ENCODE data around the gene SLC31A1.

SLC31A1 gene

DNA sequence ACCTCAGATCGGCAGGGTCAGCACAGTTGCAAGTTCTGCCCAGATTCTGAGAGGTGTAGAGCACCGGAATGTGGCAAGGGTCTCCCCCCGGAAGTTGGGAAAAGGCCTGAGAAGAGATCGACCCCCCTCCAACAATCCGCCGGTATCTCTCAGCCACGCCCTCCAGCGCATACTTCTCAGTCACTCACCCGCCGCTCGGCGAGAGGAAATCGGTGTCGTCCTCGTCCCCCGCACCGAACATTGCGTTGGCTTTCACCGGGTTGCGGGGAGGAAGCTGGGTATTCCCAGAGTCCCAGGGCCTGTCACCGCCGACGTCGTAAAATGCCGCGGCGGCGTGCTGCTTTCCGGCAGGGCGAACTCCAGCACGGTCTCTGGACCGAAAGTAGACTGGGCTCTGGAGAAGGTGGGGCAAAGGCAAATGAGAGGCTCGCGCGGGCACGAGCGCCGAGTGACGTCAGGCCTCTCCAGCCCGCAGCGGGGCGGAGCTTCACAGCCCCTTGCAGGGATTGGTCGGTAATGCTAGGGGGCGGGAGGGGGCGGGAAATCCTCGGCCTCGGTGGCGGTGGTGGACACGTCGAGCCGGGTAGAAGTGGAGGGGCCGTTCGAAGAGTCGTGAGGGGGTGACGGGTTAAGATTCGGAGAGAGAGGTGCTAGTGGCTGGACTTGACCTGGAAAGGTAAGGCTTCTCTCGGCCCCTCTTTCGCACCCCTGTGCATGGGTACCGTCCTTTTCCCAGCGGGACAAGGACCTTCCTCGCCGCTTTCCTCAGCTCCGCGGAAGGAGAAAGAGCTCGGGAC is at the start of gene SLC31A1, which contains the start of gene FKBP15:
SLC31A1 (plus strand) TSS at position 542 of the 797 bp plus-strand sequence. CDS start 34,605 bp downstream, outside the sequence.
FKBP15 (minus strand) TSS at position 275 of the 797 bp plus-strand sequence; CDS start at position 241, 34 bp downstream.
- peak; percentile 99 for DNase-seq

DNA sequence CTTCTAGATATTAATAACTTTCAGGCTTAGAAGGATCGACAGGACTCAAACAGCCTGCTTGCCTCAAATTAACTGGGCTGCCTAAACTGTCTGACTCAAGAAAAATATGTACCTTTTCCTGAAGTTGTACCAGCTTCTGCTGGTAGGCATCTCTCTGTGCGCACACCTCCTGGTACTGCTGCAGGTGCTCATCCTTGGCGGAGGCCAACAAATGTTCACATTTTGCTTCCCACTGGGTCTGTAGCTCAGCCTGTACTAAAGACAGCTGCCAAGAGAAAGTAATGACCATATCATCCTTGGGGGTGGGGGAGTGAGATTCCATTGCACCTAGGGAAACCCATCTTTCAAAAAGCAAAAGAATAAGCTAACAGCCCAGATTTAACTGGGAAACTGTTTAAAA is 48.0 kb upstream of the SLC31A1 start:
- no peak for DNase-seq

DNA sequence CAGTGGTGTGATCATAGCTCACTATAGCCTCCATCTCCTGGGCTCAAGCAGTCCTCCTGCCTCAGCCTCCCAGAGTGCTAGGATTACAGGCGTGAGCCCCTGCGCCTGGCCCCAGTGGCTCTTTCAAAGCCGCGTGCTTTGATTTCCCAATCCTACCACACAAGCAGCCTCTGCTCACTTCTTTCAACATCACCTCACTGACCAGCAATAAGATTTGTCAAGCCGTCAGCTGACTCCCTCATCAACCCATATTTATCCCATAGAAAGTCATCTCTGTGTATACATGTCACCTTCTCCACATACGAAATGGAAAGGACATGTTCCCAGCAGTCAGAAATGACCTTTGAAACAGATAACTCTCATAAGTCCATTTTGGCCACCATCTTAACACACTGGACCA is 44.5 kb upstream of the SLC31A1 start:
- DNase-seq: peak; percentile 78

GRCh38 chr9:113177251-113177650 is 44.1 kb upstream of the SLC31A1 start:
- DNase-seq: peak; percentile 71

DNA sequence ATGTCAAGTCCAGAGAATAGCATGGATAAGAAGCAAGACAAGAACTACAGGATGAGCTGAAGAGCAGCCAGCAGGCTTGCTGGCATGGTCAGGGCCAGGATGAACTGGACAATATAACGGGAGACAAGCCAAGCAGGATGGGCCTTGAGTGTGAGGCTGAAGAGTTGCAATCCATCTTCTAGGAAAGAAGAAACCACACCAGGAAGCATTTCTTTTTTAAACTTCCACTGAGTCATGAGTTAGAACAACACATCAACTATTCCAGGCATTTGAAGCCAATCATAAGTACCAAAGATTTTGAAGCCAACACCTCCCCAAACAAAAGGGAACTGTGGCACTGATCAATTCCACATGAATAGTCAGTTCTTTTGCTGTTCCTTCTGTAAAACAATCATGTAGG is 43.3 kb upstream of the SLC31A1 start:
- DNase-seq: no peak

DNA sequence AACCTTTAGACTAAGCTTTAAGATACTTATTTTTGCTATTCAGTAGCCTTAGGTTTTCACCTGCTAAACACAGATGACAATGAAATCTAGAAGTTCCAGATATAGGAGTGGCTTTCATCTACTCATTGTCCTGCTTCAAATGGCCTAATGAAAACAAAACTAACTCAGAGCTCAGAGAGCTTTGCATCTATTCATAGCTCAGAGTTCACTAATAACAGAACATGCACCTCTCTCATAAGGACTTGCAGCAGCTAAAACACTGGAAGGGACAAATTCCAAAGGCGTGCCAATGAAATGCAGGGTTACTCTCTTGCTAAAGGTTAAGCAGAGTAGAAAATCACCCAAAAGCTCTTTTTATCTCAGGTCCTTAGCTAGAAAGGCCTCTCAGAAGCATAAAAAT is 41.5 kb upstream of the SLC31A1 start:
- DNase-seq: no peak

GRCh38 chr9:113181165-113181564 is 40.2 kb upstream of the SLC31A1 start:
- DNase-seq: no peak

GRCh38 chr9:113183956-113184488 is 37.3 kb upstream of the SLC31A1 start:
- DNase-seq: no peak

DNA sequence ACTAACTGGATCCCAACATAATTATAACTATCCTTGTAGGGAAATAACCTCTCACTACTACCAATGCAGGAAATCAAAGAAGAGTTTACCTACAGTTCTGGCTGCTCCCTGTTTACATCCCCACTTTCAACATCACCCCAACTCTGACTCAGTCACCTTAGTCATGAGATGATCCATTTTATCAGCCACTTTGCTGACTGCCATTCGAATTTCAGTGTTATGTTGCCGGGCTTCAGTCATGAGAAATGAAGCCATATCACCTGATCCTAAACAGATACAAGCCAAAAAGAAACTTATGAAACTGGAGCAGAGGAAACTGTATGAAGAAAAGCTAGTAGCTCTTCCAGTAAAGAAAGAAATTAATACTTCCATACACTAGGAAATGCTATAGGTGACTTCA is 36.8 kb upstream of the SLC31A1 start:
- DNase-seq: peak; percentile 58

GRCh38 chr9:113185271-113185670 is 36.1 kb upstream of the SLC31A1 start:
- DNase-seq: no peak

- DNase-seq: no peak
Measured at GRCh38 chr9:113186137-113186755, 35.1 kb upstream of the SLC31A1 start.

DNA sequence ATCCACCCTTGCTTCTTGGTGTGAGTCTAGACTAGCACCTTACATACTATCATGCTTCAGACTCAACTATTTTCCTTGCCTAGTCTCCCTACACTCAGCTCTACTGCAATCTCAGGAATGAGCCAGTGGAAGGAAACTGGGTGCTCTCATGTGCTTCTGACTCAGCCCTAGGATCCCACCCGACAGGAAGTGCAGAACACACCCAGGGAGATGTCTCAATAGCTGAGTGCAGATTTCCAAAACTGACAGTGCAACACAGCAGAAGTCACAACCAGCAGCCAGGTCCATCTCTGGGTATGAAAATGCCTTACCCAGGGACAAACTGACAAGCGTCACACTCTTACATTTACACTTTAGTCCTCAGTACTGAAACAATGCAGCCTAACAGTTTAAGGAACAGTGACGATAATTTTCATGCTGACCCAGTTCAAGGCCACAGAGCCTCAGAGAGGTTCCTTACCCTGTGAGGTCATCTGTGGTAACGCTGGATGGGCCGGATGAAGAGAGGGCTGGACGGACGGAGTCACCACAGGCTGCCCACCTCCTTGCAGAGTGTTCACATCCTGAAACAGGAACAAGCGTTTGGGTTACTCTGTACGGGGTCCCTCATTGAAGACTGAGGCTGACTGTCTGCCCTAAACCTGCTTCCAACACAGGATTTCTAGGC is 33.3 kb upstream of the SLC31A1 start:
- peak; percentile 95 for DNase-seq

DNA sequence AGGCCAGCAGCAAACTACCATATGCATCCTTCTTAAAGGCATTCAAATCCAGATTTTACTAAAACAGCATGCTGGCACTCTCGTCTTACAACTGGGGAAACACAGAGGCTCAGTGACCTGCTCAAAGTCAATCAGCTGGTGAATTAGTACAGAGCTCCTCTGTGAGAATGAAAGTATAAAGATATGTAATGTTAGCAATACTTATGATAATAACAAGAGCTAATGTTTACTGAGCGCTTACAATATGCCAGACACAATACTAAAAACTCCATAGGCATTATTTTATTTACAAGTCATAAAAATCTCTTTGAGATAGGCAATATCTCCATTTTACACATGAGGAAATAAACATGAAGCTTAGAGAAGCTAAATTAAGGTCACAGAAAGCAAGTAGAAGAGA is 28.9 kb upstream of the SLC31A1 start:
- no peak for DNase-seq

DNA sequence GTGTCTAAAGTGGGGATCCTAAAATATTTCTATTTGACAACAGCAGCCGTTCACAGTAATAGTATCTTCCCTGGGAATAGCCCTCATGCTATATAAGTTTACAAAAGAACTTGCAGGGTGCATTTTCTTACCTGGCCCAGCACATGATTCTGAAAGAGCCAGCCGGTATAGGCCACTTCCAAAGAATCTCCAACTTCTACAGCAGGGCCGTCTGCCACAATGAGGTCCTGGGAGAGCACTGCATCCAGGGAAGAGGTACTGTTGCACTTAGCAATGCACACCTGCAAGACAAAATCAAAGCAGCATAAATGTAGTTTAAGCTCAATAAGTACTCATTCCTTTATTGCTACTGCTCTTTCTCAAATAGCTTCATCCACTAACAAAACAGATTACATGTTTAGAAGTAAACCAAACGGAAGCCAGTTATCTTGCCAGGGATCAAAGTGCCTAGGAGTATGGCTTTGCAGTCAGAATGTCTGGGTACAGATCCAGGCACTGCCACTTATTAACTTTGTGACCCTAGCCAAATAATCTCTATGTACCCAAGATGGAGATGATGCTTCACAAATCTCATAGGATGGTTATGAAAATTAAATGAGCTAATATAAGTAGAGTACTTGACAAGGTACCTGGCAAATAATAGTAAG is 21.5 kb upstream of the SLC31A1 start:
- no peak for DNase-seq

GRCh38 chr9:113205432-113205831 is 15.9 kb upstream of the SLC31A1 start:
- DNase-seq: peak; percentile 55

DNA sequence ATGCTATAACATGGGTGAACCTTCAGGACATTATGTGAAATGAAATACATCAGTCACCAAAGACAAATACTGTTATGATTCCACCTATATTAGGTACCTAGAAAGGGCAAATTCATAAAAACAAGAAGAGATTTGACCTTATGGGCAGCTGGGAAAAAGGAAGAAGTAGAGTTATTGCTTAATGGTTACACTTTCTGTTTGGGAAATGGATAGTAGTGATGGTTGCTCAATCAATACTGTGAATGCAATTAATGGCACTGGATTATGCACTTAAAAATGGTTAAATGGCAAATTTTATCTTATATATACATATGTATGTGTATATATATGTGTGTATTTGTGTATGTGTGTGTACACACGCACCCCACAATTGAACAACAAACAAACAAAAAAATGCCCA is 15.5 kb upstream of the SLC31A1 start:
- DNase-seq: peak; percentile 78

GRCh38 chr9:113210815-113211214 is 10.5 kb upstream of the SLC31A1 start:
- DNase-seq: peak; percentile 70

GRCh38 chr9:113215132-113215531 is 6.2 kb upstream of the SLC31A1 start:
- peak; percentile 32 for DNase-seq

DNA sequence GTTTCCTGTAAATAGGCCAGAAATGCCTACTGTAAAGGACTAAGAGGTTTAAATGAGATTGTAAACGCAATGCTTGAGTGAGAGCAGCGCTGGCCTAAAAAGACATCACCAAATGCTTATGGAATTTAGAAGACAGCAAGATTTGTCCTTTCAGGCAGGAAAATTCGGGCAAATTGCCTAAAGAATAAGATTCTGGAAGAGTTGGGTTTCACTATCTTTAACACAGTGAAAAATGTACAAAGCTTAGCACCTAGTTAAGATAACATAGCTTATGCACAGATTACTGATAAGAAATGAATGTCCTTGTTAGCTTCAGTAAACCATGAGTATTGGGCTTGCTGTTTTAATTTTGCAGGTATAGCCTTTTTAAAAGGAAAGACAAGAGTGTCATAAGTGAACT is 4.9 kb upstream of the SLC31A1 start:
- no peak for DNase-seq

- DNase-seq: peak; percentile 87
Measured at GRCh38 chr9:113219186-113219936, 2.0 kb upstream of the SLC31A1 start.

DNA sequence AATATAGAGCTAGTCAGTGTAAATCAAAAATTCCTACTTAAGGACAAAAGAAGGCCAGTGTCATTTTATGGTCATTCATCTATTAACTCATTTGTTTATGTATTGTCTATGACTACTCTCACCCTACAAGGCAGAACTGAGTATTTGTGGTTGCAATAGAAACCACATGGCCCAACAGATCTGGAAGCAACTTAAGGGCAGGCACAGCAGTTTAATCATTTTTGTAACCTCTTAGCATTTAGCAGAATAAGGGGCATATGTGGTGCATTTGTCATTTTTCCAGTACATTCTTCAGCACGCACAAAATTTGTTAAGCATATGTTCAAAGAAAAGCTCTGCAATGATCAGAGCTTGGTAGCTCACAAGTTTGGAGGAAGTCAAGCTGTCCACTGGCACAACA is 1.4 kb upstream of the SLC31A1 start:
- DNase-seq: peak; percentile 85

DNA sequence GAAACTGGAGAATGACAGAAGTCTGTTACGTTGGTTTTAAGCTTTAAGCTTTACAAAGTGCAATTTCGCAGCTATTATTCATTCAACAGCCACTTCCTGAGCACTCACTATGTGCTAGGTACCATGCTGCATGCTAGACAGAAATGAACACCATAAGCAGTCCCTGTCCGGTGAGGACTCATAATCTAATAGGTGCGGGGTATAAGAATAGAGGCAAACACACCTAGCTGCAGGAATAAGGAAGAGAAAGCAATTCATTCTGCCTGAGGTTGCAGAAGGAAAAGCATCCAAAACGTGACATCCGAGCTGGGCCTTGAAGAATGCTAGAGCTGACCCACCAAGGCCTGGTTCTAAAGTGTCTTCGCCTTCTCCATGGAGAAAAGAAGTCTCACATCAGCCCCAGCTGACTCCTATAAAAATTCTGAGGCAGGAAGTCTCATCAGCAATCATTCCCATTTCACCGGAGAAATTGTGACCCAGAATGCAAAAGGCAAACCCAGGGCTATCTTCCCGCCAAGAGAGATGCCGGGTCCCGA is 809 bp upstream of the SLC31A1 start:
- DNase-seq: no peak

All from suppressor macrophage treated with lipopolysaccharide for 4 hours (primary cell).